HG03066 (cell line): ENCODE measurements around the gene HMGB1.
"Not testable (repeated sequence)": the region's sequence is repeated elsewhere in the genome, so short reads cannot be mapped to it uniquely, and the experiment has no call there.

ENCODE experiments used
- ATAC-seq: cut with Tn5 transposase; IDR thresholded peaks from one replicate; pipeline ENCODE4 v1.9.1; 2021; ENCODE audit warnings: low read depth; ENCODE audit not compliant: unreplicated experiment

The HMGB1 gene

GRCh38 chr13:30466841-30467252 lies 1.1 kb upstream of the HMGB1 start:
- no peak for ATAC-seq

- ATAC-seq = no peak
Measured at GRCh38 chr13:30466358-30466714, 600 bp upstream of the HMGB1 start.

DNA sequence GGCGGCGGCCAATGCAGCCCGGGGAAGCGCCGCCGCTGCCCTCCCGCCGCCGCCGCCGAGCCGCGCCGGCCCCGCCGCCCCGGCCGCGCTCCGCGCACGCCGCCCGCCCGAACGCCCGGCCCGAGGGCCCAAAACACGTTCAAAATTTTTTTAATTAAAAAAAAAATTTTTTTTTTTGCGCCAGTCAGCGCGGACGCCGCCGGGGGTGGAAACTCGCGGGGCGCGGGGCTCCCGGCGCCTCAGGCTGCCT lies 468 bp downstream of the HMGB1 start:
- ATAC-seq = no peak

- ATAC-seq = peak; percentile 23
Measured at GRCh38 chr13:30464496-30465342, 1.0 kb downstream of the HMGB1 start.

DNA sequence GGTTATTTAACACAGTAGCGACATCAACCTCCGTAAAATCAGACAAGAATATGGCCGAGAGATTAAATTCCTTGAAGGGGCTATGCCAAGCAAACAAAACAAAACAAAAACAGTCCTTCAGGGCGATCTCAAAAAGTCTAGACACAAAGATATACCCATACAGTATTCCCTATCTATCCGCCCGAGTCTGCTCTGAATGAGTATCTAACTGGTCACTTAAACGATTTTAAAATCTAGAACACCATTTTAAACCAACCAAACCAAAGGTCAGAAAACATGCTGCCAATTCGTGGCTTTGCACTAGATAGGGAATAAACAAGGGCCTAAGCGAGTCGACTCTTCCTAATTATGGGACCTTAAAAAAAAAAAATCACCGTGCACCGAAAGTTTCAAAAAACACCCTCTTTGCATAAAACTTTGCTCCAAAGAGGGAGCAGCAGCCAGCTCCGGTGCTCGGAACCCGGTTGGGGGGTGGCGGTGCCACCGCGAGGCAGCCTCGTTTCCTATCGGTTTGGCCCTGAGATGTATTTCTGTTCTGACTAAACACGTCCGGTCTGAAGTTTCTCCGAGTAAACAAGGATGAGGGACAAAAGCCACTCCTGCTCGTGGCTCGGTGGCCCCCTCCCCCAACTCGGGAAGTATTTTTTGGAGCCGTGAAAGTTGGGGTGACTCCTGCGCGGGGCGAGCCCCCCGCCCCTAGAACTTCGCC lies 1.8 kb downstream of the HMGB1 start:
- peak; percentile 36 for ATAC-seq

GRCh38 chr13:30461279-30462066 lies 4.3 kb downstream of the HMGB1 start:
- ATAC-seq = not testable (repeated sequence)

DNA sequence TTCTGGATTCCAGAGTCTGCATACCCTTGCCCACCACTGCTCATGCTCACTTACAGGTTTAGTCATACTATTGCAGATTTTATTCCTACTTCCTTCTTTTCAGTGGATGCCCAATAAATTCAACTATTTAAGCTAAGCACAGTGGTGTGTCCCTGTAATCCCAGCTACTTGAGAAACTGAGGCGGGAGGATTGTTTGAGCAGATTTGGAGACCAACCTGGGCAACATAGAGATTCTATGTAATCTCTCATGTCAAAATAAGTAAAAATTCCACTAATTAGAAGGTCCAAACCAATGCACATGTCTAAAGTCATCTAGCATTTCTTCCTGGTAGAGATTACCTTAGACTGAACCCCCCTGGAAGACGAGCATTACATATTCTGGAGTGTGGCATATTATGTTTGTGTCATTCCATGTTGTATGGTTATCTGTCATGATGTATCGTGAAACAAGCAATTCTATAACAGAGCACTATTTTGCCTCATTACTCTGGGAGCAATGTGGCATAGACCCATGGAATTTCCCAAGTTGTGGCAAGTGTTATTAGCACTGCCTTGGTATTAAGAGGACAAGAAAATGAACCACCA lies 8.3 kb downstream of the HMGB1 start:
- no peak for ATAC-seq

DNA sequence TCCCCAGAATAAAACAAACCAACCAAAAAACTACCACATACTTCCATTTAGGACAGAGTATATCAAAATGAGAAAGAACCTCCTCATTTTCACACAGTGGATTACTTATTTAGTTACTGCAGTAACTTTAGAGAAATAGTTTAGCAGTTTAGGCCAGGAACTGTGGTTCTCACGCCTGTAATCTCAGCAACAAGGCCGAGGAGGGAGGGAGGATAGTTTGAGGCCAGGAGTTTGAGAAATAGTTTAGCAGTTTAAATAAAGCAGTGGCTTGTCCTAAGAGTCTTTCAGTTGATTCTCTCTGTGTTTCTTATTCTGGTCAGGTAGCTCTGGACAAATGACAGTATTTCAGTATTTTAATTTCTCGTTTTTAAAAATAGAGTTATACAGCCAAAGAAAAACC lies 9.4 kb downstream of the HMGB1 start:
- ATAC-seq = no peak

- no peak for ATAC-seq
Measured at GRCh38 chr13:30454991-30455390, 10.7 kb downstream of the HMGB1 start.

- ATAC-seq = no peak
Measured at GRCh38 chr13:30453727-30454126, 12.0 kb downstream of the HMGB1 start.

GRCh38 chr13:30451476-30451875 lies 14.3 kb downstream of the HMGB1 start:
- not testable (repeated sequence) for ATAC-seq

GRCh38 chr13:30450066-30450465 lies 15.7 kb downstream of the HMGB1 start:
- no peak for ATAC-seq

GRCh38 chr13:30448441-30448840 lies 17.3 kb downstream of the HMGB1 start:
- no peak for ATAC-seq

DNA sequence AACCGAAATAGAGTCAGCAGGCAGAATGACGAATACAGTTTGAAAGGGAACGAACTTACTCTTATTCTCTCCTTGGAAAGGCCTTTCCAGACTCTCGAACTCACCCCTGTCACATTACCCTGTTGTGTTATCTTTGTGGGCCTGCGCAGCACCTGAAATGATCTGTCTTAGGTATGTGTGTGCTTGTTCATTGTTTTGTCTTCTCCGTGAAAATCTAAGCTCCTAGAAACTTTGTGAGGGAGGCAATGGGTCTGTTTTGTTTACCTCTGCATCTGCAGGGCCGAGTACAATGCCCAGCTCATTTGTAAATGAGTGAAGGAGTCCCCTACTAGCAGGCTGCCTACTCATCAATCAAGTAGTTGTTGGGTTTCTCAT lies 19.6 kb downstream of the HMGB1 start:
- peak; percentile 11 for ATAC-seq

GRCh38 chr13:30443957-30444404 lies 21.8 kb downstream of the HMGB1 start:
- ATAC-seq = no peak

- ATAC-seq = not testable (repeated sequence)
Measured at GRCh38 chr13:30443491-30443890, 22.2 kb downstream of the HMGB1 start.

DNA sequence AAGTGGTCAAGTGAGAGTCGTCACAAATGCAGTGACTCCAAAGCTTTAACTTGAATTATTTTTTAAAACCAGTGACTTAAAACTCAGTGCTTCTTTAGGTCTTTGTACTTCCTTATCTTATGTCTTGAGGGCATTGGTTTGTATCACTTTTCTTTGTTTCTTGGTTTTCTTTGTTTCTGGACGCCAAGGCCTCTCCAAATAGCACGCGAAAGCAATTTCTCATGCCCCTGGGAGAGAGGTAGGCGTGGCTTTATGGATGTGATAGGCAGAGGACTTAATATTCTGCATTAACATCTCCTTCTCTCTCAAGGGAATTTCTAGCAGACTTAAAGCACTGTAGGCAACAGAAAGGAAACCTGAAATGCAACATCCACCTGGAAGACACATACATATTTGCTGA lies 22.8 kb downstream of the HMGB1 start:
- no peak for ATAC-seq

- no peak for ATAC-seq
Measured at GRCh38 chr13:30440910-30441703, 24.6 kb downstream of the HMGB1 start.

GRCh38 chr13:30438286-30438685 lies 27.4 kb downstream of the HMGB1 start:
- ATAC-seq = no peak

DNA sequence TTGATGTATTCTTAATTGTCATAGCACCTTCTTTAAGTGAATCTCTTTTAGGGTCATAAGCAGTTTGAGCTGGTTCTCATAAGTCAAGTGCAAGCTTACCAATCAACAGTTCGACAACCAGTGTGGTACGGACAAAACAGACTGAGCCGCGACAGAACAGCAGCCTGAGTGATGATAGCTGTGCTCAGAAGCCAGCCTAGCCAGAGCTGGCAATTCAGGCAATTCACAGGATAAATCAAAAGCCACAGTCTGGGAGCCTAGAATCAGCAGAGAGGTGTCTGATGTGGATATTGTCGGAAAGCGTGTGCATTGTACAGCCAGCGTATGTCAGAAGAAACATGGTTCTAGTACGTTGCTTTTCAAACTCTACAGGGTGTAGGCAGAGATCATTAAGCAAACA lies 28.6 kb downstream of the HMGB1 start:
- ATAC-seq = no peak
